Vagina (tissue), 2 donors: ENCODE measurements around the gene BTG2. TPM values are rescaled to one million over a fixed set of nuclear protein-coding genes. Genes with fewer than 3 reads are reported as not detected.

Experiments used
- DNase-seq, 2 donors: peaks; one replicate each; pipeline ENCODE4 v3.0.0-alpha.2; 2017; ENCODE audit errors: extremely low spot score in 2 of 2
- H3K27ac ChIP-seq: fragments of 200-600 bp; sonication (generic); one replicate; pipeline ENCODE4 v1.5.1; 2019
- H3K27me3 ChIP-seq: fragments of 200-600 bp; sonication (generic); one replicate; pipeline ENCODE4 v1.5.1; 2019
- H3K36me3 ChIP-seq, 2 donors: fragments of 200-600 bp; sonication (generic); one replicate each; pipeline ENCODE4 v1.5.1; 2017 to 2019
- H3K4me1 ChIP-seq: fragments of 200-600 bp; sonication (generic); one replicate; pipeline ENCODE4 v1.5.1; 2019
- H3K4me3 ChIP-seq, 2 donors: fragments of 200-600 bp; sonication (generic); 1 replicate in 1 of 2; 2 replicates in 1 of 2; pipeline ENCODE4 v1.5.1; 2016 to 2019
- H3K9me3 ChIP-seq: fragments of 200-600 bp; sonication (generic); one replicate; pipeline ENCODE4 v1.5.1; 2019
- POLR2A ChIP-seq, 2 donors: fragments of 450-650 bp; IDR thresholded peaks; one replicate each; pipeline ENCODE4 v1.6.1; 2017; ENCODE audit warnings: antibody characterized with exemption in 2 of 2, mild to moderate bottlenecking in 2 of 2, moderate library complexity in 2 of 2
- POLR2AphosphoS5 ChIP-seq, 2 donors: sonication (generic); formaldehyde crosslinking; IDR thresholded peaks; one replicate each; pipeline ENCODE4 v1.9.0; 2017; ENCODE audit warnings: antibody characterized with exemption in 2 of 2, mild to moderate bottlenecking in 2 of 2, low read depth in 1 of 2; ENCODE audit not compliant: insufficient read depth in 1 of 2
- intact Hi-C: fragments of 100-400 bp; cut with DNase I; formaldehyde crosslinking; loops from one replicate; pipeline ENCODE4 v1.15.1; 2023
- total RNA-seq: library from RNA; depleted of rRNA; stranded (reverse); fragments of >200 nt; gene quantifications from one replicate; pipeline ENCODE4 v1.2.3, GENCODE V29; 2016
- TF ChIP-seq, protein P1 (sequence below), 3 experiments: fragments of 450-650 bp in 2 of 3; fragments of 200-600 bp in 1 of 3; sonication (generic) in 1 of 3; IDR thresholded peaks; one replicate each; pipeline ENCODE4 v1.5.1; 2017 to 2019; ENCODE audit warnings: antibody characterized with exemption in 3 of 3, mild to moderate bottlenecking in 2 of 3, moderate library complexity in 2 of 3

BTG2 gene
- total RNA-seq, 1 donor from 2014 or later: 191 TPM

DNA sequence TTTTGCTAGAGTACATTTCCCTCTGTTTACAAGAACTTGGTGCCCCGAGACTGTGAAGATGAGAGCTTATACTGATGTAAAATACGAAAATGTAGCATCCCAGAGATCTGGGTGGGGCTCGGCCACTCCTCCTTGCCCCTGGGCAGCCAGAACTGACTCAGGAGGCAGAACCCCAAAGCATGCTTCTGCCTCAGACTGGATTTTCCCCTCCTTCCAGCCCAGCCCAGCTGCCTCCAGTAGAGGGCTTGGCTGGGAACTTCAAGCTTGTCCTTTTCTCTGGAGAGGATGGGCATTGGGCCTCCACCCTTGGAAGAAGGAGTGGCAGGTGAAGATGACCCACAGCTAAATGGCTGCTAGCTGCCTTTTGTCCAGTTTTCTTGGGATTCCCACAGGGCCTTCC, 24.3 kb upstream of the BTG2 start:
- H3K4me3 ChIP-seq: no peak overlapping the region
- peaks cover 52% of the 10 kb centered on the region for H3K4me1 ChIP-seq
- TF ChIP-seq POLR2A (IDR thresholded peaks at IDR 0.05): no peak
- TF ChIP-seq POLR2AphosphoS5 (IDR thresholded peaks at IDR 0.05; ENCODE audit: insufficient read depth in 1 of 2, low read depth in 1 of 2): peak; percentile 53 to 63
- TF ChIP-seq, protein P1, sequence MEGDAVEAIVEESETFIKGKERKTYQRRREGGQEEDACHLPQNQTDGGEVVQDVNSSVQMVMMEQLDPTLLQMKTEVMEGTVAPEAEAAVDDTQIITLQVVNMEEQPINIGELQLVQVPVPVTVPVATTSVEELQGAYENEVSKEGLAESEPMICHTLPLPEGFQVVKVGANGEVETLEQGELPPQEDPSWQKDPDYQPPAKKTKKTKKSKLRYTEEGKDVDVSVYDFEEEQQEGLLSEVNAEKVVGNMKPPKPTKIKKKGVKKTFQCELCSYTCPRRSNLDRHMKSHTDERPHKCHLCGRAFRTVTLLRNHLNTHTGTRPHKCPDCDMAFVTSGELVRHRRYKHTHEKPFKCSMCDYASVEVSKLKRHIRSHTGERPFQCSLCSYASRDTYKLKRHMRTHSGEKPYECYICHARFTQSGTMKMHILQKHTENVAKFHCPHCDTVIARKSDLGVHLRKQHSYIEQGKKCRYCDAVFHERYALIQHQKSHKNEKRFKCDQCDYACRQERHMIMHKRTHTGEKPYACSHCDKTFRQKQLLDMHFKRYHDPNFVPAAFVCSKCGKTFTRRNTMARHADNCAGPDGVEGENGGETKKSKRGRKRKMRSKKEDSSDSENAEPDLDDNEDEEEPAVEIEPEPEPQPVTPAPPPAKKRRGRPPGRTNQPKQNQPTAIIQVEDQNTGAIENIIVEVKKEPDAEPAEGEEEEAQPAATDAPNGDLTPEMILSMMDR (IDR thresholded peaks at IDR 0.05): no peak
- intact Hi-C loops: no loop called here
- DNase-seq: no peak
- H3K9me3 ChIP-seq: no peaks in the 10 kb centered on the region
- H3K27ac ChIP-seq: peak overlapping the region; percentile 93
- no peaks in the 10 kb centered on the region for H3K36me3 ChIP-seq
- no peaks in the 10 kb centered on the region for H3K27me3 ChIP-seq

DNA sequence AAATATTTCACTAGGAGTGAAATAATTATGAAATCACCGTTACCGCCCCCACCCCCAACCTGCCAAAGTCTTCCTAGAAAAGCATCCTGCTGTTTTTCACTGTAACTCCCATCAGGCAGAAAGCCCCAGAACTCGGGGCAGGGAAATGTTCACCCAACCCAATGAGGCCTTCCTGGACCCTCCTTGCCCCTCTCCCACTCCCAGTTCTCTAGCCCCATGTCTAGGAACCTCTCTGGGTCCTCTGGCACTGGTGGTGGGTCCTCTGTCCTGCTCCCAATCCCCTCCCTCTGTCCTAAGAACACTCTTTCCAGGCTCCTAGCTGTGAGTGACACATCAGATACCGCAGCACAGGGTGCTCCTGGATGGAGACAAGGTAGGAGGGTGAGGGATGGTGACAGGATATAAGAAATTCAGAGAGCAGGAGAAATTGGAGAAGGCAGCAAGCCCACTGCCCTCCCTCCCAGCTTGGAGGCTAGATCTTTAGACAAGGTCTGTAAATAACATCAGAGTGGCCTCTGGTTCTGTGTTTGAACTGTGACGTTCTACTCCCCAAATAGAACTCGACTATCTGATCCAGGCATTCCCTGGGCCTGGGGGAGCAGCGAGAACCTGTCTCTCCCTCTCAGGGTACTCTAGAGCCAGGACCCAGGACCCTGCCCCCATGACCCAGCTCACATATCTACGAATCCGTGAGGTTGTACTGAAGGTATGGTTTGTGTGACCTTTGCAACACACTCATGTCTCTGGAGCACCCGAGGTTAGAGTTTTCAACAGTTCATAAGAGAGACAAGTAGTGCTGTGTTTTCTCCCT, 23.3 kb upstream of the BTG2 start:
- Histone ChIP-seq H3K27me3 (no peaks in the 10 kb centered on the region), H3K4me3 (no peak overlapping the region), H3K36me3 (no peaks in the 10 kb centered on the region), H3K4me1 (peaks cover 59% of the 10 kb centered on the region), H3K27ac (peak overlapping the region; percentile 93), H3K9me3 (no peaks in the 10 kb centered on the region)
- intact Hi-C loops: no loop called here
- TF ChIP-seq POLR2AphosphoS5 (IDR thresholded peaks at IDR 0.05; ENCODE audit: insufficient read depth in 1 of 2, low read depth in 1 of 2) (no peak), POLR2A (IDR thresholded peaks at IDR 0.05) (no peak)
- TF ChIP-seq, protein P1 (IDR thresholded peaks at IDR 0.05): no peak
- DNase-seq: no peak

DNA sequence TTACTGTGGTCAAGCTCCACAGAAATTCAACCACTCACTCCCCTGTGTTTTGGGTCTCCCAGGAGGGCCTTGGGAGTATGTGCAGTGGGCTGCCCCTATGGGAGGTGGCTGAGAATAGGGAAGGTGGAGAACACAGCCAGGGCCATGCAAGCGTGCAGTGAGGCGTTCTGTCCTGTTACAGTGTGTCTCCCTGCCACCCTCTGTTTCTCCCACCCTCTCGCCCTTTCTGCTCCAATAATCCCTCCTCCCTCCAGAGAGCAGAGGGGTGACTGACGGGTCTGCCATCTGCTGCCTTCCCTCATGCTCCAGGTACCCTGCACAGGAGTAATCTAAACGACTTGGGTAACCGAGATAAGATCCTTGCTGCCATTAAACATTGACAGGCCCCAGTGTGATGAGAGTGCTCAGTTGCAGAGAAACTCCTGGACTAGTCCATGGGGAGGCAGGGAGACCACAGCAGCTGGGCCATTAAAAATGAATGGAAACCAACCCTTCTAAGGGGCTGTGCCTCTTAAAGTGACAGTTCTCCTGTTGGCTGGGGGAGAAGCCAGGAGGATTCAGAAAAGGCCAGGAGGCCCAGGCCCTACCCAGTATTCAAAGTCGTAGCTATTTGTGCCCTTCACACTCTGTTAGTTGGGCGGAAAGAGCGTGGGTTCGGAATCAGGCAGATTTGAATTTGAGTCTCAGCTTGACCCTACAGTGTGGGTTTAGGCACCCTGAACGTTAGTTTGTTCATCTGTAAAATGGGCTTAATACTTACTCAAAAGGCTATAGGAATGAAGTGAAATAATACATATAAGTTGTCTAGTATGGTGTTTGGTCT, 22.4 kb upstream of the BTG2 start:
- no peak for TF ChIP-seq POLR2A (IDR thresholded peaks at IDR 0.05)
- TF ChIP-seq POLR2AphosphoS5 (IDR thresholded peaks at IDR 0.05; ENCODE audit: insufficient read depth in 1 of 2, low read depth in 1 of 2): no peak
- TF ChIP-seq, protein P1 (IDR thresholded peaks at IDR 0.05): no peak
- Histone ChIP-seq H3K4me3 (no peak overlapping the region), H3K27me3 (no peaks in the 10 kb centered on the region), H3K36me3 (no peaks in the 10 kb centered on the region), H3K27ac (peak overlapping the region; percentile 93), H3K4me1 (peaks cover 59% of the 10 kb centered on the region), H3K9me3 (no peaks in the 10 kb centered on the region)
- intact Hi-C loops: no loop called here
- DNase-seq: no peak

DNA sequence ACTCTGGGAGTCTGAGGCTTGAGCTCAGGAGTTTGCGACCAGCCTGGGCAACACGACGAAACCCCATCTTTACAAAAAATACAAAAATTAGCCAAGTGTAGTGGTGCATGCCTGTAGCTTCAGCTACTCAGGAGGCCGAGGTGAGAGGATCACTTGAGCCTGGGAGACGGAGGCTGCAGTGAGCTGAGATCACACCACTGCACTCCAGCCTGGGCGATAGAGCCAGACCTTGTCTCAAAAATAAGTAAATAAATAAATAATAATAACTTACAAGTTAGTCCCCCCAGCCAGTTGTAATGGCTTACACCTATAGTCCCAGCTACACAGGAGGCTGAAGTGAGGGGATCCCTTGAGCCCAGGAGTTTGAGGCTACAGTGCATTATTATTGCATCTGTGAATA, 21.7 kb upstream of the BTG2 start:
- no peaks in the 10 kb centered on the region for H3K9me3 ChIP-seq
- H3K27me3 ChIP-seq: no peaks in the 10 kb centered on the region
- no peak overlapping the region for H3K27ac ChIP-seq
- intact Hi-C loops: no loop called here
- no peak overlapping the region for H3K4me3 ChIP-seq
- TF ChIP-seq POLR2AphosphoS5 (IDR thresholded peaks at IDR 0.05; ENCODE audit: insufficient read depth in 1 of 2, low read depth in 1 of 2) (no peak), POLR2A (IDR thresholded peaks at IDR 0.05) (no peak)
- TF ChIP-seq, protein P1 (IDR thresholded peaks at IDR 0.05): no peak
- H3K4me1 ChIP-seq: peaks cover 59% of the 10 kb centered on the region
- no peak for DNase-seq
- no peaks in the 10 kb centered on the region for H3K36me3 ChIP-seq
